Astrocyte of the spinal cord (primary cell): ENCODE data around the gene MOV10.

Experiments used
- DNase-seq: peaks from one replicate; pipeline ENCODE4 v3.0.0; 2011; ENCODE audit warnings: low read depth, low spot score
- H3K4me3 ChIP-seq: 2 replicates; pipeline ENCODE4 v1.5.1; 2011; ENCODE audit warnings: low read depth, mild to moderate bottlenecking, low read length, moderate library complexity
- CTCF ChIP-seq: IDR thresholded peaks from 2 replicates; pipeline ENCODE4 v1.5.1; 2012; ENCODE audit warnings: low read depth, mild to moderate bottlenecking, low read length, inconsistent platforms
- in situ Hi-C: cut with HindIII; loops from 2 replicates; pipeline ENCODE4 v1.10.0; 2017; ENCODE audit warnings: low sequenced_read_pairs

MOV10 gene

GRCh38 chr1:112685913-112686312 is 11.5 kb downstream of the MOV10 start:
- no peak overlapping the region for H3K4me3 ChIP-seq
- in situ Hi-C loops = no loop called here
- no peak for TF ChIP-seq CTCF
- DNase-seq = no peak

GRCh38 chr1:112686417-112686816 is 12.0 kb downstream of the MOV10 start:
- DNase-seq = no peak
- in situ Hi-C loops = no loop called here
- no peak overlapping the region for H3K4me3 ChIP-seq
- no peak for TF ChIP-seq CTCF

GRCh38 chr1:112686835-112687234 is 12.4 kb downstream of the MOV10 start:
- no peak overlapping the region for H3K4me3 ChIP-seq
- TF ChIP-seq CTCF = no peak
- in situ Hi-C loops = no loop called here
- no peak for DNase-seq

GRCh38 chr1:112687361-112687760 is 12.9 kb downstream of the MOV10 start:
- DNase-seq = no peak
- in situ Hi-C loops = no loop called here
- no peak overlapping the region for H3K4me3 ChIP-seq
- no peak for TF ChIP-seq CTCF

GRCh38 chr1:112687785-112688496 is 13.5 kb downstream of the MOV10 start:
- DNase-seq = no peak
- TF ChIP-seq CTCF = no peak
- in situ Hi-C loops = no loop called here

GRCh38 chr1:112688781-112689193 is 14.3 kb downstream of the MOV10 start:
- H3K4me3 ChIP-seq = no peak overlapping the region
- no peak for TF ChIP-seq CTCF
- in situ Hi-C loops = no loop called here
- no peak for DNase-seq

More at GRCh38 chr1:112687785-112688496, 13.5 kb downstream of the MOV10 start:
- H3K4me3 ChIP-seq = no peak overlapping the region
